Epithelial cell of umbilical artery (primary cell): ENCODE results near the gene CENPL. TPM values are rescaled to one million over a fixed set of nuclear protein-coding genes. Genes with fewer than 3 reads are reported as not detected.

ENCODE experiments used
- total RNA-seq: library from RNA; depleted of rRNA; stranded (reverse); fragments of >200 nt; gene quantifications from 2 replicates; pipeline ENCODE4 v1.2.3, GENCODE V29; 2014

The CENPL gene
- 19.5 and 29.3 TPM in 2 replicates for total RNA-seq

DNA sequence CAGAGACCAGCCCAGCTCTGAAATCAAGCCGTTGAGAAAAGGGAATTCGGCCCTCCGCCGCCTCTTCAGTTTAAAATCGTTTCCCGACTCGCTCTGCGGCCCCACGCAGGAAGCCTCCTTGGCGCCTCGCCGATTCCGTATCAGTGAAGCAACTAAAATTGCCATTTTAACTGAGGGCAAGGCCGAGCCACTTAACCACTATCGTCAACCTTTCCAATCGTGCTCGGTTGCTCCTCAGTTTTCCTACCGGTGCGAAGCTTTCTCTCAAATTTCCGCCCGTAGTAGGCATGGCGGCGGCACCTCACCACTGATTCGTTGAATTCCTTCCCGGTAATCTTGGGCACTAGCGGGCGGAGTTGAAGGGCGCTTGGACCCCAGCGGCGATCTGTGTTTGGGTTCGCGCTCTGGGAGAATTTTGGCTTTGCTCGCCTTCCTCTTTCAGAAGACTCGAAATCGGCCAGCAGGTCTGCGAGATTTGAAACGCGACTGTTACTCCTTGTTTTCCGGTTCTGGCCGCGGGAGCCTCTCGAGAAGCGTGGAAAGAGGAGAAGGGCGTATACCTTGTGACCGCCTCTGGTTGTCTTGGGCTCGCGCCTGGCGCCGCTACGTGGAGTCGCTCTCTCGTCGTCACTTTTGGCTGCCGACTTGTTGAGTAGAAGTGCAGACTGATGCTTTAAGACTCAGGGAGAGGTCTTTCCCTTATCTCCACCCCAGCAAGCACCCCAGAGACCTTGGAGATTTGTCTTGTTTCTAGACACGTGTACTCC lies at the start of gene CENPL, which contains the start of gene DARS2:
Gene CENPL (minus strand): TSS at position 569 of the 767 bp plus-strand sequence. CDS start 13,584 bp downstream, outside the sequence.
Gene DARS2 (plus strand): TSS at position 359 of the 767 bp plus-strand sequence. CDS start 557 bp downstream, outside the sequence.

DNA sequence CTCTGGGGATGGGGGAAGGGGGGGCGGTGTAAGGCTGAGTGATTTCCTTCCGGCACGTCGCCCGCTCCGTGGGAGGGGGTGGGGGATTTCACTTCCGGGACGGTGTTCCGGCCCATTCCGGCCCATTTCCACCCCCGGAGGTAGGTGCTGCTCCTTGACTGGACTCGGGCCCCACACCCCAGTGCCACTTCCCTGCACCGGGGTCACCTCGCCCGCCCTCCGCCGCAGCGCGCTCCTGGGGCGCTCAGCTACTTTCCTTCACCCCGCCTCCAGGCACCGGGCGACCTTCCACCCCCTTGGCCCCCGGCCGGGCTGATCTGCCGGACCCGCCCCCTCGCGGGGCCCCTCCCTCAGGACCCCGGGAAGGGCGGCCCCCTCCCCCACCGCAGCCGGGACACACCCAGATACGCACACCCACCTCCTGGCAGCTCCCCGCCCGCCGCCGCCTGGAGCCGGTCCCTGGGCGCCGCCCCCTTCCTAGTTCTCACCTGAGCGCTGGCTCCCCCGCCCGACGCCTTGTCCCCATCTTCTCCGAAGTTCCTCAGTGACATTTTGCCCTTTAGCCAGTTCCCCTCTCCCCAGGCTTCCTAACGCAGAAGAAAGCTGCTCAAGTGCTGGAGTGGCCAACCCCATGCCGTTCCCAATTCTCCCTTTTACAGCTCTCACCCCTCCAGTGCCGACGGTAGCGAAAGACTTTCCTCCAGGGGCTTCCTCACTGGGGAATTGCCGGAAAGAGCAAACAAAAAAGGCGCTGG lies 43.8 kb upstream of the CENPL start, which contains the start of gene ZBTB37:
Gene ZBTB37 (plus strand): TSS at position 115 of the 755 bp plus-strand sequence. CDS start 1,846 bp downstream, outside the sequence.

DNA sequence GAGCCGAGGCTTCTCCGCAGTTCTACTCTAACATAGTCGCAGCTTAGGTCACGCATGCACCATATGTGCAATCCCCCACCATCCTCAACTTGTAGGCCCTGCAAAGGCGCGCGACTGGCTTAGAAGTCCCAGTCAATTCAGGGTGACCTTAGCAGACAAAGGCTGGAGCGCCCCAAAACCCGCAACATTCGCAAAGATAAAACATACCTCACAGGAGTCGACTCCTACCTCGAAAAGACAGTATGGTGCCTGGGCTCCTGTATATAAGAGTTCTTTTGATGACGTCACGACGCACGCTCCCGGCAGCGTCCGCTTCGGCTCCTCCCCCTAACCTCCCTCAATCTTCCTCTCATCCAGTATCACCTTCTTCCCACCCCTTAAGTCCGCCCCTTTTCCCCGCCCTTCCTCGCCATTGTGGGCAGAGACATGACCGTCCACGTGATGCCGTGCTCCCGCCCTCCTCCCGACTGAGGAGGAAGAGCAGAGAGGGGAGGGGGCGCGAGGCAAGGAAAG lies 43.1 kb upstream of the CENPL start, which contains the start of gene GAS5:
Gene GAS5 (minus strand): TSS at position 237 of the 513 bp plus-strand sequence.

Other genes with a start within 250 kb of the CENPL start
- 0.32 TPM in 1 of 2 replicates, not detected in the other for gene SLC9C2, start 221.8 kb downstream of the CENPL start, total RNA-seq
- gene TEX50, start 189.5 kb downstream of the CENPL start, total RNA-seq = not detected in 2 replicates
- under 0.01 and 0.46 TPM in 2 replicates for gene ANKRD45, start 155.0 kb downstream of the CENPL start, total RNA-seq
- 32.2 and 47.6 TPM in 2 replicates for gene KLHL20, start 109.9 kb downstream of the CENPL start, total RNA-seq
- 26.0 and 27.8 TPM in 2 replicates for gene DARS2, start 210 bp downstream of the CENPL start, total RNA-seq
- 505 and 678 TPM in 2 replicates for gene GAS5, start 43.1 kb upstream of the CENPL start, total RNA-seq
- 2.9 and 6.4 TPM in 2 replicates for gene ZBTB37, start 43.5 kb upstream of the CENPL start, total RNA-seq
- not detected in 2 replicates for gene SERPINC1, start 92.4 kb upstream of the CENPL start, total RNA-seq
- 12.7 and 20.8 TPM in 2 replicates for gene RC3H1, start 197.5 kb upstream of the CENPL start, total RNA-seq